ENCODE data around the gene SYNJ2BP.
"Not testable (repeated sequence)": the region's sequence is repeated elsewhere in the genome, so short reads cannot be mapped to it uniquely, and the experiment has no call there.

SYNJ2BP gene

GRCh38 chr14:70436867-70437266 lies 20.0 kb upstream of the SYNJ2BP start:
- no peak for TF ChIP-seq CTCF (IDR thresholded peaks at IDR 0.05; ENCODE audit: control insufficient read depth, extremely low read depth, insufficient read depth)
- H3K4me3 ChIP-seq (ENCODE audit: low read depth, low read length), result no peak overlapping the region
- no peak for DNase-seq (ENCODE audit: low read depth)

GRCh38 chr14:70426555-70426954 lies 9.7 kb upstream of the SYNJ2BP start:
- H3K4me3 ChIP-seq (ENCODE audit: low read depth, low read length); DNase-seq (ENCODE audit: low read depth): not testable (repeated sequence)

GRCh38 chr14:70425354-70425753 lies 8.5 kb upstream of the SYNJ2BP start:
- H3K4me3 ChIP-seq (ENCODE audit: low read depth, low read length), result no peak overlapping the region
- DNase-seq (ENCODE audit: low read depth), result peak; percentile 17
- no peak for TF ChIP-seq CTCF (IDR thresholded peaks at IDR 0.05; ENCODE audit: control insufficient read depth, extremely low read depth, insufficient read depth)

- no peak for TF ChIP-seq CTCF (IDR thresholded peaks at IDR 0.05; ENCODE audit: control insufficient read depth, extremely low read depth, insufficient read depth)
- DNase-seq (ENCODE audit: low read depth), result no peak
Measured at GRCh38 chr14:70422538-70422937, 5.6 kb upstream of the SYNJ2BP start.

GRCh38 chr14:70419270-70419931 lies 2.5 kb upstream of the SYNJ2BP start:
- not testable (repeated sequence) for DNase-seq (ENCODE audit: low read depth); H3K4me3 ChIP-seq (ENCODE audit: low read depth, low read length)

More at GRCh38 chr14:70422538-70422937, 5.6 kb upstream of the SYNJ2BP start:
- H3K4me3 ChIP-seq (ENCODE audit: low read depth, low read length), result no peak overlapping the region

GRCh38 chr14:70416338-70416724 lies 559 bp downstream of the SYNJ2BP start:
- no peak for DNase-seq (ENCODE audit: low read depth)
- TF ChIP-seq CTCF (IDR thresholded peaks at IDR 0.05; ENCODE audit: control insufficient read depth, extremely low read depth, insufficient read depth), result no peak
- peak overlapping the region; percentile 74 for H3K4me3 ChIP-seq (ENCODE audit: low read depth, low read length)

GRCh38 chr14:70415788-70416187 lies 1.1 kb downstream of the SYNJ2BP start:
- DNase-seq (ENCODE audit: low read depth), result no peak
- H3K4me3 ChIP-seq (ENCODE audit: low read depth, low read length), result peak overlapping the region; percentile 74
- TF ChIP-seq CTCF (IDR thresholded peaks at IDR 0.05; ENCODE audit: control insufficient read depth, extremely low read depth, insufficient read depth), result no peak

- H3K4me3 ChIP-seq (ENCODE audit: low read depth, low read length), result no peak overlapping the region
- DNase-seq (ENCODE audit: low read depth), result no peak
- TF ChIP-seq CTCF (IDR thresholded peaks at IDR 0.05; ENCODE audit: control insufficient read depth, extremely low read depth, insufficient read depth), result no peak
Measured at GRCh38 chr14:70407621-70408020, 9.3 kb downstream of the SYNJ2BP start.

GRCh38 chr14:70406216-70406615 lies 10.7 kb downstream of the SYNJ2BP start:
- not testable (repeated sequence) for DNase-seq (ENCODE audit: low read depth); H3K4me3 ChIP-seq (ENCODE audit: low read depth, low read length)

Data from LNCaP clone FGC (cell line).